ENCODE results near the gene OSER1.

The OSER1 gene

GRCh38 chr20:44157061-44157460 lies 53.5 kb downstream of the OSER1 start:
- intact Hi-C loops (cut with DNase I) = no loop called here
- DNase-seq = no peak

DNA sequence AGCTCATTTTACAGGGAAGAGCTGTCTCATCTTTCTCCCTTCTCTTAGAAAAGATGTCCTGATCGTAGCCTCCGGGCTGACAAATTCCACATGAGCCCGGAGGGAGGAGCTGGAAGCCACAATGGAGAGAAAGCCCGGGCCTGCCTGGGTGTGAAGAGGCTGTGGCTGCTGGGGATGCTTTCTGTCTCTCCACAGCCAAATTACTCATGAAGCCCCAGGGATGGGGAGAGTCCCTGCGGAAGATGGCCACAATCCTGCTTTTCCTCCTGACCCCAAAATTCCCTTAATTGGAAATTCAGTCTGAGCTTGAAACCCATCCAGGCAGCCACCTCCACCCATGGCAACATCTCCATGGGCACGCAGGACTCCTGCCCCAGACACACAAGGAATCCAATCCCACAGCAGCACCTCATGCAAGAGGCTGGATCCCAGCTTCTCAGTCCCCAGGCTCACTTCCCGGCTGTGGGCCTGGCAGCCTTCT lies 56.0 kb downstream of the OSER1 start:
- intact Hi-C loops (cut with DNase I) = no loop called here
- no peak for DNase-seq

DNA sequence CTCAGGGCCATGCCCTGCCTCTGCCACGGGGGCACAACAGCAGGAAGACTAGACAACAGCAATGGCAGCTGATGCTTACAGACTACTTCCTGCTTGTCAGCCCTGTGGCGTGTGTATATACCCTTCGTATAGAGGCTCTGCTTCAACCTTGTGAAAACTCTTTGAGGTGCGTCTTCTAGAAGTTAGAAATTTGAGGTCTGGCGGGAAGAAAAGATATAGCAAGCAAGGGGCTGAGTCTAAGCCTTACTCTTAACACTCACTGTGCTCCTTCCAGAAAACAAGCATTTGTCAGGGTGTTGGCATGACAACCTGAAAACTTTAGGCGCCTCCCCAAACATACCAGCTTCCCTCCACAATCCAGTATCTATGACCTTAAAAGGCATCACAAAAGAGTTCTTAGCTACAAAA lies 56.9 kb downstream of the OSER1 start:
- intact Hi-C loops (cut with DNase I) = no loop called here
- DNase-seq = no peak

GRCh38 chr20:44151621-44152416 lies 58.8 kb downstream of the OSER1 start:
- DNase-seq = no peak
- intact Hi-C loops (cut with DNase I) = no loop called here

- intact Hi-C loops (cut with DNase I) = no loop called here
- no peak for DNase-seq
These were observed 64.3 kb downstream of the OSER1 start for GRCh38 chr20:44146272-44146671.
